Measurements from ENCODE around the gene HOXB9. TPM values are rescaled to one million over a fixed set of nuclear protein-coding genes. Genes with fewer than 3 reads are reported as not detected.
A peak's percentile ranks its signal among the peaks of the same experiment; 100 is the strongest.

The HOXB9 gene
- total and polyA plus RNA-seq, 7 experiments from 2014 or later = 0.12 to 0.24 (median 0.16) TPM; not detected in 4

DNA sequence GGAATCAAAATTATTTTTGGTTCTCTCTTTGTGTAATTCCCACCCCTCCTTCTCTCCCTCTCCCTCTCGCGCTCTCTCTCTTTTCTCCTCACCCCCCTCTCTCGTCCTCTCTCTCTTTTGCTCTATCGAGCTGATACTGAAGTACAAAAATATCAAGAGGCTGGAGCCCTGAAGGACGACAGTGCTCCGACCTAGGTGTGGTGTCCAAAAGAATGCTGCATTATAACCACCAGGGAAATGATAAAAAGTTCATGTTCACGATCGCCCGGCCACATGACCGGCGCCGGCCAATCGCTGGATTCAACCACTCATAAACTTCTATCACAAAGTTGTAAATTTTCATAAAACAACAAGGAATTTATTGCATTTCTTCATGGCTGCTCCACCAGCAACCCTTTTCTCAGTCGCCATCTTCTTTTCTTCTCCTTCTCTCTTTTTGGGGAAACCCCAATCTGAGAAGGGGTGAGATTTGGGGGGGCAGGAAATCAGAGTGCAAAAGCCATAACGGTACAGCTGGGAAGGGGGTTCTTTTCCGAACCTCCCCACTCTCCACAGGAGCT is 21.3 kb downstream of the HOXB9 start, which contains the start of gene HOXB6:
HOXB6 (minus strand) TSS at position 217 of the 560 bp plus-strand sequence. CDS start 6,836 bp downstream, outside the sequence.
- no peak within 1 kb of the TSS for H3K27ac Mint-ChIP-seq
- H3K4me3 Mint-ChIP-seq = peak within 1 kb of the TSS in 6 of 10 donors; percentile 6 to 45 (median 34)
- peaks cover 81 to 91% (median 83%) of the 10 kb centered on the region in 5 donors for H3K27me3 Mint-ChIP-seq
- peaks cover 0 to 1% (median 0%) of the 10 kb centered on the region in 11 donors for H3K9me3 Mint-ChIP-seq
- Histone ChIP-seq H3K27me3 (ENCODE audit: control insufficient read depth in 2 of 2, insufficient read depth in 2 of 2, low read length in 2 of 2) (peaks cover 16 to 36% of the 10 kb centered on the region in 2 donors), H3K4me1 (ENCODE audit: control insufficient read depth in 2 of 2, insufficient read depth in 2 of 2, low read length in 2 of 2) (no peaks in the 10 kb centered on the region), H3K4me3 (ENCODE audit: low read length) (no peak within 1 kb of the TSS), H3K9me3 (ENCODE audit: control insufficient read depth in 2 of 3, low read length in 3 of 3) (no peaks in the 10 kb centered on the region), H3K36me3 (ENCODE audit: control insufficient read depth in 2 of 3, insufficient read depth in 3 of 3, low read length in 3 of 3) (no peaks in the 10 kb centered on the region), H3K27ac (ENCODE audit: low read depth, low read length) (no peak within 1 kb of the TSS)
- H3K36me3 Mint-ChIP-seq = no peaks in the 10 kb centered on the region
- ChIA-PET POLR2A (no interaction called here), CTCF (interaction anchor here (0.5 to 0.7 kb wide), 5 partner anchors 13 to 1395 kb away, joined by 3 read pairs; no protein-coding TSS in a partner anchor)
- intact Hi-C loops (cut with micrococcal nuclease) = no loop called here
- ATAC-seq (no peak), DNase-seq (no peak)
- H3K4me1 Mint-ChIP-seq = peaks cover 0 to 24% (median 8%) of the 10 kb centered on the region in 7 donors

DNA sequence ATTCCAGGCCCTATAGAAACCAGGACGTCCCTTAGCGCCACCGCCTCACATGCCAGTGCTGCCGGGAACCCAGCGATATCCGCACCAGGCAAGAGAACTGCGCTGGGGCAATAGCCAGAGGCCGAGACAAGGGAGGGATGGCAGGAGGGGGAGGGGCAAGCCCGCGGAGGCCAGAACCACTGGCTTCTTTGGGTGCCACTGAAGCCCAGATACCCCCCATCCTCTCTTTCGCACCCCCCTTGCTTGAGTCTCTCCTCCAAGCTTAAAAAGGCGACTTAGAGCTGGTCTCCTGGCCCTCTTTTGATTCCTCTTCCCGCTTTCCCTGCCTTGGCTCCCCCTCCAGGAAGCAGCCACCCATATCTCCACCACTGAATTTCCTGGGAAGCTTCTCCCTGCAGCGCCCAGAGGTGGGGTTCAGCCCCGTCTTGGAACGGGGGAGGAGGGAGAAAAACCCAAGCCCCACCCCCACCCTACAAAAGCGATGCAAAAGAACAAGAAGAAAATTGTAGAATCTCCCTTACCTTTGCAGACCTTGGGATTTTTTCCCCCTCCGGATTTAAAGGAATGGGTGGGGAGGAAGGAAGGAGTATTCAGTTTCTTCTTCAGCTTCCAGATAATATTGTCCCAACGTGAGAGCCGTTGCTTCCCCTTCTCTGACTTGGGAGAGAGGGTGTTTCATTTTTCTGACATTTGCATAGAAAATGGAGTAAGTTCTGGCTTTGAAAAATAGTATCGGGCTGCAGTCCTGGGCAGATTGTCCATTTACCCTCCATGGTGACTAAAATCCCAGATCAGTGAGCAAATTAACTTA is 22.0 kb downstream of the HOXB9 start:
- Histone ChIP-seq H3K27me3 (ENCODE audit: control insufficient read depth in 2 of 2, insufficient read depth in 2 of 2, low read length in 2 of 2) (peaks cover 21 to 31% of the 10 kb centered on the region in 2 donors), H3K4me1 (ENCODE audit: control insufficient read depth in 2 of 2, insufficient read depth in 2 of 2, low read length in 2 of 2) (no peaks in the 10 kb centered on the region), H3K4me3 (ENCODE audit: low read length) (no peak overlapping the region), H3K36me3 (ENCODE audit: control insufficient read depth in 2 of 3, insufficient read depth in 3 of 3, low read length in 3 of 3) (no peaks in the 10 kb centered on the region), H3K9me3 (ENCODE audit: control insufficient read depth in 2 of 3, low read length in 3 of 3) (no peaks in the 10 kb centered on the region), H3K27ac (ENCODE audit: low read depth, low read length) (no peak overlapping the region)
- Mint-ChIP-seq H3K27me3 (peaks cover 82 to 91% (median 88%) of the 10 kb centered on the region in 5 donors), H3K27ac (no peak overlapping the region), H3K4me1 (peaks cover 0 to 22% (median 8%) of the 10 kb centered on the region in 7 donors), H3K36me3 (no peaks in the 10 kb centered on the region), H3K4me3 (peak overlapping the region in 3 of 10 donors; percentile 6 to 45 (median 16)), H3K9me3 (peaks cover 0 to 1% (median 0%) of the 10 kb centered on the region in 11 donors)
- intact Hi-C loops (cut with micrococcal nuclease) = no loop called here
- ChIA-PET POLR2A (no interaction called here), CTCF (interaction anchor here (0.7 kb wide), 1 partner anchor 845 kb away, joined by 3 read pairs; no protein-coding TSS in a partner anchor)
- DNase-seq = no peak
- no peak for ATAC-seq

DNA sequence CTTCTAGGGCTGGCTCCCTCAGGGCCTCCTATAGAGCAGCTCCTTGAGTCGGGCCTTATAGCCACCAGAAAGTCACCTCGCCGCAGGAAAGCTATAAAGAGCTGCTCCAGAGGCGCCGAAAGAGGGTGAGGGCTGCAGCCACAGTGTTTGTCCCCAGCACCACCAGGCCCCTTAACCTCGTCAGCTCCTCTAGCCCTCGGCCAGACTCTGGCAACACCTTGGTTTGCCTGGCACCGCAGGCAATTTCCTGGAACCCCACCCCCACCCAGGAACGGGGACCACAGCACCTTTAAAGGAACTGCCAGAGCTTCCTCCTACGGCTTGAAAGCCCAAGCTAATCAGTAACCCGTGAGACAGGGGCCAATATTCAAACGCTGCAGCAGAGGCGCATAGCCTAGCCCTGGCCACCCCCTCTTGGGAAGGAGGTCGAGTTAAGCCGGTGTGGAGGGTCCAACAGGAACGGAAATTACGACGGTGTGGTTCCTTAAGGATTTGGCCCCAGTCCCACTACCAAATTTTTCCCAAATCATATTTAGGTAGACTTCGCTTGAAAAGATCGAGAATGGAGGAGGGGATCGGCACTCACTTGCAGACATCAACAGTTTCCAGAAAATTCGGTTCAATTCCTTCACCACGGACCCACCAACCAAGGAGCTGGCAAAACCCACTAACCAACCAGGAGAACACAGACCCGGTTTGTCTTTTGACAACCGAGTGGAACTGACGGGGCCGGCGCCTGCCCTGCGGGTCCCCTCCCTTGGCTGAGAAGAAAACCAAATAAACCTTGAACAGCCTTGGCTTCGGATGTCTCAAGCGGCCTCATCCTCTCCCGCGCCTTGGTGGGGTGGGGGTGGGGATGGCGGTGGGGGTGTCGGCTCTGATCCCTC is 24.4 kb downstream of the HOXB9 start:
- peaks cover 16 to 40% (median 25%) of the 10 kb centered on the region in 7 donors for H3K4me1 Mint-ChIP-seq
- ATAC-seq (no peak), DNase-seq (no peak)
- H3K27me3 ChIP-seq (ENCODE audit: control insufficient read depth in 2 of 2, insufficient read depth in 2 of 2, low read length in 2 of 2) = peaks cover 27 to 52% of the 10 kb centered on the region in 2 donors
- H3K36me3 Mint-ChIP-seq = no peaks in the 10 kb centered on the region
- ChIA-PET POLR2A (interaction anchor here (0.6 kb wide), 2 partner anchors 267 to 528 kb away, joined by 3 to 4 read pairs; no protein-coding TSS in a partner anchor), CTCF (interaction anchor here (0.8 to 1.9 kb wide), 5 partner anchors 8 to 270 kb away, joined by 3 to 7 read pairs (median 4); no protein-coding TSS in a partner anchor)
- intact Hi-C loops (cut with micrococcal nuclease) = no loop called here
- peaks cover 88 to 92% (median 92%) of the 10 kb centered on the region in 5 donors for H3K27me3 Mint-ChIP-seq
- H3K9me3 ChIP-seq (ENCODE audit: control insufficient read depth in 2 of 3, low read length in 3 of 3) = no peaks in the 10 kb centered on the region
- peaks cover 17 to 19% of the 10 kb centered on the region in 2 donors for H3K4me1 ChIP-seq (ENCODE audit: control insufficient read depth in 2 of 2, insufficient read depth in 2 of 2, low read length in 2 of 2)
- H3K27ac Mint-ChIP-seq = no peak overlapping the region
- H3K27ac ChIP-seq (ENCODE audit: low read depth, low read length) = no peak overlapping the region
- H3K4me3 Mint-ChIP-seq = peak overlapping the region in 1 of 10 donors; percentile 49
- no peaks in the 10 kb centered on the region for H3K36me3 ChIP-seq (ENCODE audit: control insufficient read depth in 2 of 3, insufficient read depth in 3 of 3, low read length in 3 of 3)
- H3K4me3 ChIP-seq (ENCODE audit: low read length) = no peak overlapping the region
- H3K9me3 Mint-ChIP-seq = peaks cover 0 to 1% (median 0%) of the 10 kb centered on the region in 11 donors

DNA sequence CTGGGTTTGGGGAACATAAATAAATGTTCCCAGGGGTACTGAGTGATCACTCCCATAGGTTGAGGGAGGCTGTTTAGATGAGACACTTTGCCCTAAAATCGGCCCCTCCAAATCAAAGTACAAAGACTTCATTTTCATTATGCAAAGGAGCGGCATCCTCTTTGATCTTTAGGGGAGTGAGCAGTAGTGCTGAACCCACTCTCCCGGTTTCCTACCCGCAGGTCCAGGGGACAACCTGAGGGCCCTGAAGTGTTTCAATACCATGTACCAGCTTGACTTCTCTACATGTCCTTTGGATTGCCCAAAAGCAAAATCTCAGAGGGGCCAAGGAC is 25.0 kb downstream of the HOXB9 start:
- H3K4me3 Mint-ChIP-seq = no peak overlapping the region
- POLR2A ChIA-PET = interaction anchor here (0.6 kb wide), 1 partner anchor 528 kb away, joined by 3 read pairs; no protein-coding TSS in a partner anchor

DNA sequence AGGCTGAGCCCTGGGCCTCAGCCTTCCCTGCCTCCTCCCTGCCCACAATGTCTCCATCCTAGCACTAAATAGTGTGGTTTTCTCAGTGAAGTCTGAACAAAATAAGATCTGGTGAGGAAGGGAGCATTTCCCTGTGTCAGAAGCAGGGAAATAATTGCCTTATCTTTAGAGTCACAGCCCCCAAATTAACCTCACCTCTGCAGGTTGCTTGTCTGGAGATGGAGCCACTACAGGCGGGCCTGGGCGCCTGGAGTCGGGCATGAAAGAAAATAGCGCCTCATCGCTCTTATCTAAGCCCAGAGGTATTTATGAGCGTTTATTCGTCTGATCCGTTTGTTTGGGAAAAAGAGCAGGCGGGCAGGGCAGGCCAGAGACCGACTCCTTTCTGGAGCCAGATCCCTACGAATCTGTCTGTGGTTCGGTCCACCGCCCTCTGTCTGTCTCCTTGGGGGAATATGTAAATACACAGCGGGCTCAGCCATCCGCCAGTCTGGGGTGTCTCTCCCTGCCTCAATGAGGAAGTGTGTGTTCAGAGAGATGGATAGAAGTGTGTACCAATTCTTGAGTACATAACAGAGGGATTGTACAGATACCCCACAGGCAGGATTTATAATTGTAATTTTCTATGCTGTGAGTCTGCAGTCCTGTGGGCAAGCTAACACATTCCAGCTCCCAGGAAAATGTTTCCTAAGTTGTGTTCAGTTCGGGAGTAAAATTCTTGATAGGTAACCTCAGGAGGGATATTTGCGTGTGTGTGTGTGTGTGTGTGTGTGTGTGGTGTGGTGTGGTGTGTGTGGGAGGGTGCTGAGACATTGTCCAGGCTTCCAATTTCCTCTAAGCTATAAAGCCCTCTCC is 25.7 kb downstream of the HOXB9 start:
- ChIA-PET POLR2A (interaction anchor here (0.6 kb wide), 1 partner anchor 527 kb away, joined by 3 read pairs; no protein-coding TSS in a partner anchor), CTCF (interaction anchor here (0.7 to 1.9 kb wide), 5 partner anchors 9 to 365 kb away, joined by 3 to 7 read pairs (median 4); no protein-coding TSS in a partner anchor)
- H3K4me1 Mint-ChIP-seq = peaks cover 24 to 47% (median 38%) of the 10 kb centered on the region in 7 donors
- H3K9me3 ChIP-seq (ENCODE audit: control insufficient read depth in 2 of 3, low read length in 3 of 3) = no peaks in the 10 kb centered on the region
- no peak overlapping the region for H3K27ac Mint-ChIP-seq
- peaks cover 0 to 1% (median 0%) of the 10 kb centered on the region in 11 donors for H3K9me3 Mint-ChIP-seq
- H3K27me3 Mint-ChIP-seq = peaks cover 91 to 95% (median 93%) of the 10 kb centered on the region in 5 donors
- ATAC-seq (no peak), DNase-seq (no peak)
- H3K36me3 Mint-ChIP-seq = peaks cover 0 to 3% (median 0%) of the 10 kb centered on the region in 5 donors
- H3K27ac ChIP-seq (ENCODE audit: low read depth, low read length) = no peak overlapping the region
- H3K4me1 ChIP-seq (ENCODE audit: control insufficient read depth in 2 of 2, insufficient read depth in 2 of 2, low read length in 2 of 2) = peaks cover 25 to 26% of the 10 kb centered on the region in 2 donors
- intact Hi-C loops (cut with micrococcal nuclease) = no loop called here
- H3K36me3 ChIP-seq (ENCODE audit: control insufficient read depth in 2 of 3, insufficient read depth in 3 of 3, low read length in 3 of 3) = no peaks in the 10 kb centered on the region
- H3K4me3 Mint-ChIP-seq = no peak overlapping the region
- no peak overlapping the region for H3K4me3 ChIP-seq (ENCODE audit: low read length)
- peaks cover 27 to 57% of the 10 kb centered on the region in 2 donors for H3K27me3 ChIP-seq (ENCODE audit: control insufficient read depth in 2 of 2, insufficient read depth in 2 of 2, low read length in 2 of 2)

More for the DNA sequence above, 25.0 kb downstream of the HOXB9 start:
- no peak overlapping the region for H3K4me3 ChIP-seq (ENCODE audit: low read length)
- intact Hi-C loops (cut with micrococcal nuclease) = no loop called here
- H3K36me3 Mint-ChIP-seq = peaks cover 0 to 3% (median 0%) of the 10 kb centered on the region in 5 donors
- peaks cover 0 to 1% (median 0%) of the 10 kb centered on the region in 11 donors for H3K9me3 Mint-ChIP-seq
- H3K36me3 ChIP-seq (ENCODE audit: control insufficient read depth in 2 of 3, insufficient read depth in 3 of 3, low read length in 3 of 3) = no peaks in the 10 kb centered on the region
- H3K27me3 ChIP-seq (ENCODE audit: control insufficient read depth in 2 of 2, insufficient read depth in 2 of 2, low read length in 2 of 2) = peaks cover 27 to 57% of the 10 kb centered on the region in 2 donors
- no peaks in the 10 kb centered on the region for H3K9me3 ChIP-seq (ENCODE audit: control insufficient read depth in 2 of 3, low read length in 3 of 3)
- ATAC-seq (no peak), DNase-seq (no peak)
- H3K27ac ChIP-seq (ENCODE audit: low read depth, low read length) = no peak overlapping the region
- peaks cover 23 to 25% of the 10 kb centered on the region in 2 donors for H3K4me1 ChIP-seq (ENCODE audit: control insufficient read depth in 2 of 2, insufficient read depth in 2 of 2, low read length in 2 of 2)
- H3K27me3 Mint-ChIP-seq = peaks cover 89 to 93% (median 92%) of the 10 kb centered on the region in 5 donors
- H3K27ac Mint-ChIP-seq = no peak overlapping the region
- CTCF ChIA-PET = interaction anchor here (0.8 to 1.9 kb wide), 6 partner anchors 9 to 365 kb away, joined by 3 to 7 read pairs (median 4); no protein-coding TSS in a partner anchor
- H3K4me1 Mint-ChIP-seq = peaks cover 22 to 46% (median 31%) of the 10 kb centered on the region in 7 donors

Measured in naive thymus-derived CD4-positive, alpha-beta T cell (primary cell).